GM23248 (cell line): ENCODE measurements around the gene TBL1XR1.

Source experiments
- EZH2 ChIP-seq: fragments of 200-600 bp; sonication (generic); IDR thresholded peaks from 2 replicates; pipeline ENCODE4 v1.6.1; 2018; ENCODE audit warnings: antibody characterized with exemption, mild to moderate bottlenecking; ENCODE audit not compliant: insufficient read depth, poor library complexity, severe bottlenecking
- EZH2phosphoT487 ChIP-seq: fragments of 200-600 bp; sonication (generic); IDR thresholded peaks from 2 replicates; pipeline ENCODE4 v1.6.1; 2018; ENCODE audit warnings: antibody characterized with exemption, moderate library complexity, mild to moderate bottlenecking, low read depth; ENCODE audit not compliant: insufficient read depth

DNA sequence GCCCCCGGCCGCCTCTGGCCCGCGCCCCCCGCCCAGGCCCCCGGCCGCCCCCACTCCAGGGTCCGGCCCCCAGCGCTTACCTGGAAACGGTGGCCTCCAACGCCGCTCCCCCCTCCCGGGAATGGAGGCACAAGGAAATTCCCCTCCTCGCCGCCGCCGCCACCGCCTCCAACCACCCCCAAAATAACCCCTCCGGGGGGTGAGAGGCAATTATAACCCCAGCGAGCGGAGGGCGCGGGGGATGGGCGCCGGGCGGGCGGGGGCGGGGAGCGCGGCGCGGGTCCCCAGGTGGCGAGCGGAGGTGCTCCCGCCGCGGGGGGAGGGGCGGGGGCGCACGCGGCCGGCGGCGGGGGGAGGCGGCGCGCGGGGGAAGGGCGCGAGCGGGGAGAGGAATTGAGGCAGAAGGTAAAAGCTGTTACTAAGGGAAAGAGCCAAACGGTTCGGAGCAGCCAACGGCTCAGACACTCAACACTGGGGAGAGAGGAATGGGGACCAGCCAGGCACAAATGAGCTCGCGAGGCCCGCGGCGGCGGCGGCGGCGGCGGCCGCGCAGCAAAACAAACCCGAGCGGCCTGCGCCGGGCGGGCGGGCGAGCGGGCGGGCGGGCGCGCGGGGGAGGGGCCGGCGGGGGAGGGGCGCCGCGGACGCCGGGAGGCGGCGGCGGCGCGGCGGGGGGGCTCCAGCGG, at the start of gene TBL1XR1:
- TF ChIP-seq EZH2 (no peak), EZH2phosphoT487 (no peak)
